HS-27A (cell line): ENCODE measurements around the gene CLEC18B.
"Not testable (repeated sequence)": the region's sequence is repeated elsewhere in the genome, so short reads cannot be mapped to it uniquely, and the experiment has no call there.

ENCODE experiments used
- DNase-seq: peaks from one replicate; pipeline ENCODE4 v3.0.0-alpha.2; 2012; ENCODE audit warnings: low read depth, missing footprints

CLEC18B gene

DNA sequence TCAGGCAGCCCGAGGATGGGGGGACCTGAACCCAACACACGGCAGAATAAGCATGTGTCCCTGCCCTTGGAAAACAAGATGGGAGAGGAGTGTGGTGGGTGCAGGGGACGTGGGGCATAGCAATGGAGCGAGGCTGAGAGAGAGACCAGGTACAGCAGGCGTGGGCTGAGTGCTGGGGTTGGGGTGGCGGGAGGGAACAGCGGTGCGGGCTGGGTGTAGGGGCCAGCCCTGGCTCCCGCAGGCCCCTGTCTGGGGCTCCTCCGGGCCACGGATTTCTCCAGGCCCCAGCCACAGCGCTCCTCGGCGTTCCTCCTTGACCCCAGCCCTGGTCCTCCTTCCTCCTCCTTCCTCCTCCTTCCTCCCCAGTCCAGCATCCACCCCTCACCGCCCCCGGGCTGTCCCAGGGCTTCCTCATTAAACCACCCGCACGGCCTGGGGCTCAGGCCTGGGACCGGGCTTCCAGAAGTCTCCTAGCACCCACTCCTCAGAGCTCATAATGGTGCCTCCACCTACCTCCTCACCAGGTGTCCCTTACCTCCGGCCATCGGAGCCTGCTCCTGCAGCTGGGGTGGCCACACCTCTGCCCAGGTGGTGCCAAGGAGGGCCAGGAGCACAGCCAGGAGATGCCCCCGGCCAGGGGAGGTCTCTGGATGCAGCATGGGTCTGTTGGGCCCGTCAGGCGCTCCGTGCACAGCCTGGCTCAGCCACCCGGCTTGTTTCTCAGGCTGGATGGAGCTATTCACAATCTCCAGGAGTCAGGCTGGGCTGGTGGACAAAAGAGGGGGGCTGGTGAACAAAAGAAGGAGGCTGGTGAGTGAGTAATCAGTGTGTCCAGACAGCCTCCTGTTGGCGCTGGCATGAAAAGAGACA, at the start of gene CLEC18B:
CLEC18B (minus strand) TSS at position 867 of the 870 bp plus-strand sequence; CDS start at position 659, 208 bp downstream.
- DNase-seq: not testable (repeated sequence)

DNA sequence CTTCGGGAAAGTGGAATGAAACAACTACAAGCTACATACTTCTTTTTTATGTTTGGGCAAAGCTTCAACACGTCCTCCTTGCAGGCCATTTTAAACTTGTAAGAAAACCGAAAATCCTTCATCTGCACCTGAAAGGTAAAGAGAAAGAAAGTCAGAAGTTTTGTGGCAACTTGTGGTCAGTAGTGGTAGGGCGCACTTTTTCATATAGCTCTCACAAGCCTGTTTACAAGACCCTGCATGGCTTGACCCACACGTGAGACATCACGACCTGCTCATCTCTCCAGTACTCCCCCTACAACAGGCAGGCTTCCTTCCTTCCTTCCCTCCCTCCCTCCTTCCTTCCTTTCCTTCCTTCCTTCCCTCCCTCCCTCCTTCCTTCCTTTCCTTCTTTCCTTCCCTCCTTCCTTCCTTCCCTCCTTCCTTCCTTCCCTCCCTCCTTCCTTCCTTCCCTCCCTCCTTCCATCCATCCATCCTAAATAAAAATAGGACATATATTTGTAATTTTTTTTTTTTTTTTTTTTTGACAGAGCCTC, 48.7 kb upstream of the CLEC18B start:
- no peak for DNase-seq

DNA sequence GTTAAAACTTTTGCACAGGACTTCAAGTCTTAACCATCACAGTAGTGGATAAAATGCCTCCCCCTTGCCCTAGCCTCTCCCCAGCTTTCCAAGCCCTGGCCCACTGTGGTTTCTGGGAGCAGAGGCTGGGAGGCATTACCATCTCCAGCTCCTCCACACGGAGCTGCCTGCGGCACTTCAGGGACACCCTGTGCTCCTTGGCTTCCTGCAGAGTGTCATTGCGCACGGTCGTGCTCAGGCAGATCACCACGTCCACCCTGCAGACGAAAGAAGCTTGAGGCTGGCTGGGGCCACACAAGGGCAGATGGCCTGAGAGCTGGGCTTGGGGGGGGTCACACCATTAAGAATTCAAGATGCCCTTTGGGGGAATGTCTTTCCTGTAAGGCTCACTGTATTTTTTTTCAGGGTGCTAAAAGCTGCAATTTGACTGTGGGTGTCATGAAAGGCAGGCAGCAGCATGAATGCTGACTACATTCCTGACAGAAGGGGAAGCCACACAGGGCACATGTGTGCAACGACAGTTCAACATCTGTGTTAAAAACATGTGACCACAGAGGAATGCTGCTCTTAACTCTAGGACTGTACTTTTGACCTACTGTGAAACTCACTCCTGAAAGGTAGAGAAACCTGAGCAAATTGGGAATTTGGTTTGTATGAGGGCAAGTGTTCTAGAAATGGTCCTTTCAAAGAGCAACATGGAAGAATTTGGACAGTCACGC, 47.7 kb upstream of the CLEC18B start:
- no peak for DNase-seq

DNA sequence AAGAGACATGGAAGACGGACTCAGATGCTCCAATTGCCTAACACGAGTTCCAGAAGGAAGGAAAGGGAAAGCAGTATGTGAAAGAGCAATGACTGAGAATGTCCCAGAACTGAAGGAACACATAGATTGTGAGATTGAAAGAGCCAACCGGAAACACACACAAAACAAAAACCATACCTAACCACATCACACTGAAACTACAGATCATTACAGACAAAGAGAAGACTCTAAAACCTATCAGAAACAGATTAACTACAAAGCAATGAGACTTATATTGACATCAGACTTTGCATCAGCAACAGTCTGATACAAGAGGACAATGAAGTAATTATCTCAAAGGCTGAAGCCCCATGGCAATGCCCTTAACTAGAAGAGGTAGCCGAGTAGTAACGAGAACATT, 45.6 kb upstream of the CLEC18B start:
- no peak for DNase-seq

- DNase-seq: no peak
These were observed 44.8 kb upstream of the CLEC18B start for GRCh38 chr16:74465851-74466685.

DNA sequence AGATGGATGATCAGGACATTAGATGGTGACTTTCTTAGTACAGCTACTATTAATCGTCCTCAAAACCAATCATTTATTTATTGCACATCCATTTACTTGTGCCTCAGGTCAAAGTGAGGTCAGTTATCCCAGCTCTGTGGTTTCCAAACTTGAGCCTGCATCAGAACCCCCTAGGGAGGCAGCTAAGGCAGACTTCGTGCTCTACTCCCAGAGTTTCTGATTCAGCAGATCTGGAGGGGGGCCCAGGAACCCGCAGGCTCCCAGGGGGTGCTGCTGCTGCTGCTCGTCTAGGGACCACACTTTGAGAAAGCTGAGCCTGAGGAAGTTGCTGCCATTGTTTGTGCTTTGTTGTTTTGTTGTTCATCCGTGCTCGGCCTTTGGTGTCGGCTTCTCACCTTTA, 44.0 kb upstream of the CLEC18B start:
- no peak for DNase-seq

DNA sequence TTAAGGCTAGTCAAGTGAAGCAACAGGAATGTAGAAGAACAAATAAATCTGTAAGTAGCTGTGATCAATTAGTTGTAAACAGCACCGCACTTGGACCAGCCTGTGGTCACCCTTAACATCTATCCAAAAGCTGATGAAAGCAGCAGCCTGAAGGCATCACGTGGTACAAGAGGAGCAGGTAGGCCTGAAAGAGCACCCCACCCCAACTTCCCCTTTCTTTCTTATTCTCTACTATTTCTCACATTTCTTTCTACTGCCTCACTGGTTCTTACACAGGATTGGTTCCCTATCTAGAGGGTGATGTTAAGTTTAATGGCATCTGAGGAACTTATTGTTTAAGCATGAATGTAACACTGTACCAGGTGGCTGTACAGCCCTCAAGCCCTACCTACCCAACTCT, 42.6 kb upstream of the CLEC18B start:
- no peak for DNase-seq

- DNase-seq: no peak
These were observed 41.1 kb upstream of the CLEC18B start for GRCh38 chr16:74462361-74462760.

DNA sequence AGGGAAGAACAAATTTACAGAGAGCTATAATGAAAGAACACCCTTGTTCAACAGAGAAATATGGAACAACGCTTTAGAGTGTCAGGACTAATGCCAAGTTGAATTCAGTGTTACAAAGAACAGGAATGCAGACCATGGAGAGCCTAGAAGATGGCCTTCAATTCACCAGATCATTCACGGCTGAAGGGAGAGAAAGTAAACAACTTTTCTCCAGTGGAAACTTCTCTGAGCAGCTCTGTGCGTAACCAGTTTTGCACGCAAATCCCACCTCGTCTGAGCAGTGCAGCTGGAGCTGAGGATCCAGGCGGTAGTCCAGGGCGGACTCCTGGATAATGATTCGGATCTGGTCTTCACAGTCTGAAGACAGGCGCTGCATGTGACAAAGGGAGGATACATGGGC, 40.5 kb upstream of the CLEC18B start:
- no peak for DNase-seq

GRCh38 chr16:74460542-74460941, 39.3 kb upstream of the CLEC18B start:
- no peak for DNase-seq

GRCh38 chr16:74456290-74456625, 35.0 kb upstream of the CLEC18B start:
- DNase-seq: no peak

- DNase-seq: no peak
These were observed 34.5 kb upstream of the CLEC18B start for GRCh38 chr16:74455619-74456289.

DNA sequence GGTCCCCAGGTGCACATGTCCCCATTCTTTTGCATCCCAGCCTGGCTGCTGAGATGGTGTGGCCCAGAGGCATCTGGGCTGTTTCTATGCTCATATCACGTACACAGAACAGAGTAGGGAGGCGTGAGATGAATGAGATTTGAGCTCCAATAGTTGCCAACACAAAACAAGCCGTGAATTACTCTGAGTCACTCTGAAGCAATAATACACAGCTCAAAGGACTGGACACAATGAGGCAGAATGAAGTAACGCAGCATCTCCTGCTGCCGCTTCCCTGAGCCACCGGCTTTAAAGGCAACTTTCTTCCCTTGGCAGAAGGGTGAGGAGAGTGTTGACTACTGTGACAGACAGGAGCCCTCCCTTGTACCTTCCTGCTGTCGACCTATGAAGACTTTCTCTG, 33.9 kb upstream of the CLEC18B start:
- DNase-seq: no peak

GRCh38 chr16:74451951-74452758, 30.9 kb upstream of the CLEC18B start:
- no peak for DNase-seq

DNA sequence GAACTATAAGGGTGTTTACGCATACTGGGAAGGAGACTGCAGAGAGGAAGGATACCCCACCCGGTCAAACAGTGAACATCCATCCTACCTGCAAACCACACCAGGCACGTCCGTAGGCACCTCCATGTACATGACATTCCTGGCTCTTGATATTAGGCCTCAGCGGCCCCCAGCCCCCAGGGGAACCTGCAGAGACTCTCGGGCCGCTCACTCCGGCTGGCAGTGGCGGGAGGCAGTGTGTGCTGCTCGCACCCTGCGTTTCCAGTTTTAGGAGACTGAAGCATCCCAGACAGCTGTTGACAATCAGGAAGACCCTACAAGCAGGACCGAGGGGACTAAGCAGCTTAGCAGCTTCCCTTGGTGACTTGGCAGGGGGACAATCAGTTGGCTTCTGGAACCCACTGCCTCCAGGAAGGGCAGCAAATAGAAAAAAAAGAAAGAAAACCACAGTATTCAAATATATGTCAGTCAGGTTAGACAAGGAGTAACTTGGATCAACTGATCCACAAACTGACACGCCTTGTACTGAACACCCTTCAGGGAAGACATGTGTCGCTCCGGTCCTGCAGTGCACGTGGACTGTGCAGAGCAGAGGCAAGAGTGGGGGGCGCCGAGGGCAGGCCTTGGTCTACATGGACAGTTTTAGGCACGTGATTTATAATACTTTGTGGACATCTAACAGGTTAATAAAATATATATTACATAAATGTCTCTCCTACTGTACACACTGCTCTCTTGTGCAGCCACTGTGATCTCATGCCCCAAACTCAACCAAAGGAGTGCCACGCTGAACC, 29.9 kb upstream of the CLEC18B start:
- DNase-seq: no peak

DNA sequence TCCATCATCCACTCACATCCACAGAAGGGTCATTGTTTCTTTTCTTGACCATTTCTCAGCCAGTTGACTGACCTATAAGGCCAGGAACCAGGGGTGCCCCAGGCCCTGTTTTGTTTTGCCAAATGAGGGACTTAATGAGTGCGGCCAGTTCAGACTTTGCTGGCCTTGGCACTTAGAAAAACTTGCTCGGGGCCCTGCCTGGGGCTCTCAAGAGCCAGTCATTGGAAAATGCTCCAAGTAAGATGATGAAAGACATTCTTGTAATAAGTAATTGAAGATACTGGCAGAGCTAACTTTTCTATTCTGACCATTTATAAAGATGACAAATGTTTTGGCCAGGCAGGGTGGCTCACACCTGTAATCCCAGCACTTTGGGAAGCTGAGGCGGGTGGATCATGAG, 29.0 kb upstream of the CLEC18B start:
- no peak for DNase-seq

- no peak for DNase-seq
These were observed 28.2 kb upstream of the CLEC18B start for GRCh38 chr16:74449470-74449869.

- DNase-seq: peak; percentile 87
These were observed 27.7 kb upstream of the CLEC18B start for GRCh38 chr16:74448990-74449389.

- DNase-seq: no peak
These were observed 26.3 kb upstream of the CLEC18B start for GRCh38 chr16:74447578-74447977.

DNA sequence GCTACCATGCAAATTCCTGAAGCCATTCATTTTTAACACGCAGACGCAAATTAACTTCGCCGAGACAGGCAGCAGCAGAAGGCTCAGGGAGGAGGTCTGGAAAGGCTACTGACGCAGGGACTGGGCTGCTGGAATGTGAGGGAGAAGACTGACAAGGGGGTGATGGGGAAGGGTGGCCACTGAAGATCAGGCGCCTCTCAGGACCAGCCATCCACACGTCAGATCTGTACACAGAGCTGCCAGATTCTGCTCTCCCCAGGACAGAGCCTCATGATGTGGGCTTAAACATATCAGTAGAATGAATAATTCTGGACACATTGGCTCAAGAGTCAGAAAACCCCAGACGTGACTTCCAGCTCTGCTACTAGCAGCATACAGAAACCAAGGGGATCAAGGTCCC, 25.6 kb upstream of the CLEC18B start:
- DNase-seq: no peak
